Breast epithelium (tissue), 4 donors: ENCODE measurements around the gene RLBP1. TPM values are rescaled to one million over a fixed set of nuclear protein-coding genes. Genes with fewer than 3 reads are reported as not detected.

Source experiments
- DNase-seq, 2 donors: peaks; one replicate each; pipeline ENCODE4 v3.0.0-alpha.2; 2019; ENCODE audit warnings: low spot score in 2 of 2
- H3K27ac ChIP-seq, 2 donors: fragments of 200-600 bp; sonication (generic) in 1 of 2; one replicate each; pipeline ENCODE4 v1.5.1; 2016 to 2019; ENCODE audit warnings: mild to moderate bottlenecking in 1 of 2
- H3K27me3 ChIP-seq, 2 donors: fragments of 200-600 bp; sonication (generic) in 1 of 2; one replicate each; pipeline versions ENCODE4 v1.5.1 to v1.6.0; 2017 to 2019; ENCODE audit warnings: control low read depth in 1 of 2, mild to moderate bottlenecking in 1 of 2
- H3K36me3 ChIP-seq: fragments of 200-600 bp; one replicate; pipeline ENCODE4 v1.5.1; 2019
- H3K4me1 ChIP-seq, 2 donors: fragments of 200-600 bp; sonication (generic); one replicate each; pipeline ENCODE4 v1.5.1; 2016 to 2019; ENCODE audit warnings: control low read depth in 1 of 2
- H3K4me3 ChIP-seq, 3 donors: fragments of 200-600 bp; sonication (generic); 1 replicate in 2 of 3; 2 replicates in 1 of 3; pipeline ENCODE4 v1.5.1; 2016 to 2019; ENCODE audit warnings: mild to moderate bottlenecking in 3 of 3, moderate library complexity in 2 of 3
- H3K9me3 ChIP-seq, 2 donors: fragments of 200-600 bp; sonication (generic) in 1 of 2; one replicate each; pipeline ENCODE4 v1.5.1; 2016 to 2019; ENCODE audit warnings: control low read depth in 1 of 2
- POLR2A ChIP-seq: fragments of 450-650 bp; IDR thresholded peaks from one replicate; pipeline ENCODE4 v1.6.1; 2016; ENCODE audit warnings: antibody characterized with exemption, mild to moderate bottlenecking, moderate library complexity
- POLR2AphosphoS5 ChIP-seq, 3 donors: sonication (generic); formaldehyde crosslinking; IDR thresholded peaks; one replicate each; pipeline ENCODE4 v1.6.1; 2017; ENCODE audit warnings: antibody characterized with exemption in 3 of 3
- intact Hi-C: fragments of 100-400 bp; cut with DNase I; formaldehyde crosslinking; loops from one replicate; pipeline ENCODE4 v1.15.1; 2023; ENCODE audit warnings: low total_unique reads
- total RNA-seq, 3 donors: library from RNA; depleted of rRNA; stranded (reverse); fragments of >200 nt; gene quantifications; one replicate each; pipeline ENCODE4 v1.1.0, GENCODE V29; 2016
- TF ChIP-seq, protein P1 (sequence below), 3 donors: fragments of 450-650 bp; IDR thresholded peaks; one replicate each; pipeline ENCODE4 v1.5.1; 2016 to 2017; ENCODE audit warnings: antibody characterized with exemption in 3 of 3, mild to moderate bottlenecking in 3 of 3, moderate library complexity in 3 of 3

Gene RLBP1
- total RNA-seq, 3 donors from 2014 or later = not detected

DNA sequence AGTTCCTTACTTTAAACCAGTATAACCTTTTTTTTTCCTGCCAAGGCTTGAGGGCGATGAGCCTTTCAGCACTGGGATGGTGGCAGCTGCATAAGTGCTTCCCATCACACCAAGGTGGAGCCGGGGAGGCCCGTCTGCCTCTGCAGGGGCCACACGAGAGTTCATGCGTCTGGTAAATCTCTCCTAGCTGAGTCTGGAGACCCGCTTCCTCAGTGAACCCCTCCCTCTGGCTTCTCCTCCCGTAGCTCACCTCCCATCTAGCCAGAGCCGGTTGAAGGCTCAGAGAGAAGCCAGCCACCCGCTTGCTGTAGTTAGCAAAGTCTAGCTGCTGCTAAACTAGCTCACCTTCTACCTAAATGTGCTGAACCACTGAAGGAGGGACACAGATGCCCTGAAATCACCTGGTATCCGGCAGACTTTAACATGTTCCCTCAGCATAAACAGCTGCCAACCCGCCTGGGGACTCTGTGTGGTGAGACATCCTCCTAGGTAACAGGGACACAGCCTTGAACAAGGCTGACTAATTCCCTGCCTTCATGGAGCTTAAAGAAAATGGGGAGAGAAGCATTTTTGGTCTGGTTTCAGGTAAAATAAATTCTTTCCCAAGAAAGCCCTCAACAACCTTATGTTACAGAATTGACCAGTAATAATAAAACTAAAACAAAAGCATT, 42.9 kb downstream of the RLBP1 start:
- Histone ChIP-seq H3K4me3 (no peak overlapping the region), H3K36me3 (no peaks in the 10 kb centered on the region), H3K27ac (no peak overlapping the region), H3K4me1 (no peaks in the 10 kb centered on the region), H3K27me3 (no peaks in the 10 kb centered on the region), H3K9me3 (no peaks in the 10 kb centered on the region)
- intact Hi-C loops = loop anchor here (10.0 kb wide), 1 partner anchor 124 kb away; no protein-coding TSS in a partner anchor
- DNase-seq = no peak
- TF ChIP-seq, protein P1, sequence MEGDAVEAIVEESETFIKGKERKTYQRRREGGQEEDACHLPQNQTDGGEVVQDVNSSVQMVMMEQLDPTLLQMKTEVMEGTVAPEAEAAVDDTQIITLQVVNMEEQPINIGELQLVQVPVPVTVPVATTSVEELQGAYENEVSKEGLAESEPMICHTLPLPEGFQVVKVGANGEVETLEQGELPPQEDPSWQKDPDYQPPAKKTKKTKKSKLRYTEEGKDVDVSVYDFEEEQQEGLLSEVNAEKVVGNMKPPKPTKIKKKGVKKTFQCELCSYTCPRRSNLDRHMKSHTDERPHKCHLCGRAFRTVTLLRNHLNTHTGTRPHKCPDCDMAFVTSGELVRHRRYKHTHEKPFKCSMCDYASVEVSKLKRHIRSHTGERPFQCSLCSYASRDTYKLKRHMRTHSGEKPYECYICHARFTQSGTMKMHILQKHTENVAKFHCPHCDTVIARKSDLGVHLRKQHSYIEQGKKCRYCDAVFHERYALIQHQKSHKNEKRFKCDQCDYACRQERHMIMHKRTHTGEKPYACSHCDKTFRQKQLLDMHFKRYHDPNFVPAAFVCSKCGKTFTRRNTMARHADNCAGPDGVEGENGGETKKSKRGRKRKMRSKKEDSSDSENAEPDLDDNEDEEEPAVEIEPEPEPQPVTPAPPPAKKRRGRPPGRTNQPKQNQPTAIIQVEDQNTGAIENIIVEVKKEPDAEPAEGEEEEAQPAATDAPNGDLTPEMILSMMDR (IDR thresholded peaks at IDR 0.05) = no peak
- TF ChIP-seq POLR2A = no peak
- no peak for TF ChIP-seq POLR2AphosphoS5 (IDR thresholded peaks at IDR 0.05)

DNA sequence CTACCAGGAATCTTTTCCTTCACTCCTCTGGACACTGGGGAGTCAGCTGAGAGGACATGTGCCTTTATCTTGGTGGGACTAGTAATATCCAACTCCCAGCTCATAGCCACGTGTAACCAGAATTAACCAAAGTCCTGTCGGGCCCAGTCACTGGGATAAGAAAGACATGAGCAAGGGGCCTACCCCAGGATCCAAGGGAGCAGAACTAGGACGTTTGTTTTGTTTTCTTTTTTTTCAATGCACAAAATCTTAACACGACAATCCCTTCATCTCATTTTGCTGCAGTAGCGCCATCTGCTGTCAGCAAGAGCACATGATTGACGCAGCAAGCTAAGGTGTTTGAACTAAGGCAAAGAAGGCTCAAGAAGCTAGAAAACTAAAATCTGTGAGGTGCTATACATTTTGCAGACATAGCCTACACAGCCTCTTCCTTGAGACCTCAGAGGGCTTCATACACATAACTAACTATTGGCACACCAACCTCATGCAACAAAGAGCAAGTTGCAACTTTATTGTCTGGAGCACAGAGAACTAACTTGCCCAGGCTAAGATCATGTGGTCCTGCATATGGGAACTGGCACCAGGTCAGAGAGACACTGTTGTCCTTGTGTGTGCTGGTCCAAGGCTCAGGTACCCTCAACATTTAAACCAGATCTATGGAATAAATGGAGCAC, 43.6 kb downstream of the RLBP1 start:
- Histone ChIP-seq H3K27me3 (no peaks in the 10 kb centered on the region), H3K4me3 (no peak overlapping the region), H3K9me3 (no peaks in the 10 kb centered on the region), H3K36me3 (no peaks in the 10 kb centered on the region), H3K4me1 (no peaks in the 10 kb centered on the region), H3K27ac (no peak overlapping the region)
- intact Hi-C loops = loop anchor here (10.0 kb wide), 1 partner anchor 123 kb away; no protein-coding TSS in a partner anchor
- no peak for DNase-seq
- TF ChIP-seq POLR2AphosphoS5 (IDR thresholded peaks at IDR 0.05) (peak in 1 of 3 donors; percentile 36), POLR2A (no peak)
- TF ChIP-seq, protein P1 (IDR thresholded peaks at IDR 0.05) = peak; percentile 58 to 90 (median 76)

DNA sequence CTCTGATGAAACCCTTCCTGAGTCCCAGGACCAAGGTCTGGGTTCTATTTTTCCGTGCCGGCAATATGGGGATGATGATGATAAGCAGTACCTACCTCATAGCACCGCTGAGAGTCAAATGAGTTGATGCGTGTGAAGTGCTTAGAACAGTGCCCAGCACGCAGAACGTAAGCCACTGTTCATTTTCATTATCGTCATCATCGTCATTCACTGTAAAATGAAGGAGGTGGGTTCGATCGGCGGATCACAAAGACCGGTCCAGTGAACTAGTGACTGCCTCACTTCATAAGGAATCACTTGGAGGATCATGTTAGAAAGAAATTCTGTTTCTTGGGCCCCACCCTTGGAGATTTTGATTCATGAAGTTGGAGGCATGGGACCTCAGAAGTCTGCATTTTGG, 44.3 kb downstream of the RLBP1 start:
- intact Hi-C loops = loop anchor here (10.0 kb wide), 1 partner anchor 122 kb away; no protein-coding TSS in a partner anchor
- TF ChIP-seq, protein P1 (IDR thresholded peaks at IDR 0.05) = no peak
- TF ChIP-seq POLR2A (no peak), POLR2AphosphoS5 (IDR thresholded peaks at IDR 0.05) (no peak)
- Histone ChIP-seq H3K4me1 (no peaks in the 10 kb centered on the region), H3K9me3 (no peaks in the 10 kb centered on the region), H3K36me3 (no peaks in the 10 kb centered on the region), H3K27ac (no peak overlapping the region), H3K4me3 (no peak overlapping the region), H3K27me3 (no peaks in the 10 kb centered on the region)
- no peak for DNase-seq

DNA sequence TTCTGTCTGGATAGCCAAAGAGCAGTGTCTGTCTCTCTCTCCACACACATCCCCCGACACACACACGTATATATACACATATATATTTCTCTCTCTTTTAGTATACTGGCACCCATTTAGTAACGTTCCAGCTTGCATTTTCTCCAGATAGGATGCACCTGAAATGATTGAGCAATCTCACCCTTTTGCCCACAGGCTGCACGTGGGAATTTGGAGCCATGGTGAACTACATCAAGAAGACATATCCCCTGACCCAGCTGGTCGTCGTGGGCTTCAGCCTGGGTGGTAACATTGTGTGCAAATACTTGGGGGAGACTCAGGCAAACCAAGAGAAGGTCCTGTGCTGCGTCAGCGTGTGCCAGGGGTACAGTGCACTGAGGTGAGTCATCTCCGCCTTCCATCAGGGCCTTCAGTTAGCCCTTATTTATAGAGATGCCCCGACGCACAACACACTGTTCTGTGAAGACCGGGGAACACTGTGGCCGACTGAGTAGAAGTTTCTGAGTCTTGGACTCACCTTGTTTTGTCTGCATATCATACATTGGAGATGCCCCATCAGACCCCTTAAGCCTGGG, 45.7 kb downstream of the RLBP1 start:
- intact Hi-C loops = loop anchor here (10.0 kb wide), 1 partner anchor 121 kb away; no protein-coding TSS in a partner anchor
- H3K4me3 ChIP-seq = no peak overlapping the region
- no peaks in the 10 kb centered on the region for H3K27me3 ChIP-seq
- H3K9me3 ChIP-seq = no peaks in the 10 kb centered on the region
- no peaks in the 10 kb centered on the region for H3K4me1 ChIP-seq
- no peak overlapping the region for H3K27ac ChIP-seq
- no peak for DNase-seq
- H3K36me3 ChIP-seq = no peaks in the 10 kb centered on the region
- TF ChIP-seq, protein P1 (IDR thresholded peaks at IDR 0.05) = no peak
- no peak for TF ChIP-seq POLR2A
- TF ChIP-seq POLR2AphosphoS5 (IDR thresholded peaks at IDR 0.05) = no peak

DNA sequence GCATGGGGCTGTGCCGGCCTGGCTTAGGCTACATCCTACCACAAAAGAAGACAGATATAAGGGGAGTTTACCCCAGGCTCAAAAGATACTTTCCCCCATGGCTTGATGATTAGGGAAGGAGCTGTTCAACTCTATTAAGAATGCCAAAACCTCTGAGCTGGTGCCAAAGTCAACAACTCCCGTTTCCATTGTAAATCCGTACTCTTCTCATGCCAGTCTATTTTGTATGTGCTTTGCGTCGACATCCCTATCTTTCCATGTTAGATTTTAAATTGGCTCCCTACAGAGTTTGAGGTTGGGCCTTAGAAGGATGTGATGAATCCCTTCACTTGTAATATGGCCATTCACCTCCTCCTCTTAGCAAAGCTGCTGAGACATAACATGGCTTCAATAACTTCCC, 46.9 kb downstream of the RLBP1 start:
- Histone ChIP-seq H3K9me3 (no peaks in the 10 kb centered on the region), H3K27me3 (no peaks in the 10 kb centered on the region), H3K36me3 (no peaks in the 10 kb centered on the region), H3K4me1 (no peaks in the 10 kb centered on the region), H3K27ac (no peak overlapping the region), H3K4me3 (no peak overlapping the region)
- TF ChIP-seq POLR2AphosphoS5 (IDR thresholded peaks at IDR 0.05) (no peak), POLR2A (no peak)
- TF ChIP-seq, protein P1 (IDR thresholded peaks at IDR 0.05) = no peak
- intact Hi-C loops = loop anchor here (10.0 kb wide), 1 partner anchor 120 kb away; no protein-coding TSS in a partner anchor
- no peak for DNase-seq
